CD4-positive, alpha-beta T cell (primary cell): Measurements from ENCODE around the gene TIMM17A. TPM values are rescaled to one million over a fixed set of nuclear protein-coding genes. Genes with fewer than 3 reads are reported as not detected.

Source experiments
- ATAC-seq: fragments of 200-7000 bp; cut with Tn5 transposase; one replicate; pipeline ENCODE4 v1.10.0; 2022; ENCODE audit warnings: mild to moderate bottlenecking; ENCODE audit not compliant: poor library complexity
- CTCF ChIA-PET: fragments of 350-600 bp; sonication (Branson Sonifier 250); formaldehyde crosslinking; loops from one replicate; lab custom pipeline; 2021; ENCODE audit warnings: antibody characterized with exemption, inconsistent platforms; lab: Charles Lee
- POLR2A ChIA-PET: fragments of 350-600 bp; sonication (Branson Sonifier 250); formaldehyde crosslinking; loops from one replicate; lab custom pipeline; 2021; ENCODE audit warnings: antibody characterized with exemption, inconsistent platforms; lab: Charles Lee
- DNase-seq, 14 experiments: peaks; one replicate each; pipeline ENCODE4 v3.0.0-alpha.2; 2013 to 2020; ENCODE audit warnings: mixed read lengths in 2 of 14
- H3K27ac ChIP-seq, 2 donors: one replicate each; pipeline versions ENCODE4 v1.5.1 to v1.7.0; 2013; ENCODE audit warnings: low read length in 2 of 2, low read depth in 1 of 2, mild to moderate bottlenecking in 1 of 2
- H3K27me3 ChIP-seq, 2 experiments: 1 replicate in 1 of 2; 2 replicates in 1 of 2; pipeline versions ENCODE4 v1.6.1 to v1.7.0; 2013; ENCODE audit warnings: low read length in 2 of 2, control low read depth in 1 of 2, mild to moderate bottlenecking in 1 of 2, moderate library complexity in 1 of 2; ENCODE audit not compliant: insufficient read depth in 2 of 2, control insufficient read depth in 1 of 2
- H3K36me3 ChIP-seq: one replicate; pipeline ENCODE4 v1.6.1; 2013; ENCODE audit warnings: low read length, control low read depth; ENCODE audit not compliant: insufficient read depth
- H3K4me1 ChIP-seq: one replicate; pipeline ENCODE4 v1.6.1; 2013; ENCODE audit warnings: low read length, control low read depth; ENCODE audit not compliant: insufficient read depth
- H3K4me3 ChIP-seq: one replicate; pipeline ENCODE4 v1.5.1; 2013; ENCODE audit warnings: mild to moderate bottlenecking, low read length, moderate library complexity
- H3K9me3 ChIP-seq, 2 experiments: 1 replicate in 1 of 2; 2 replicates in 1 of 2; pipeline versions ENCODE4 v1.6.1 to v1.7.0; 2013; ENCODE audit warnings: low read length in 2 of 2, mild to moderate bottlenecking in 2 of 2, control low read depth in 1 of 2, moderate library complexity in 1 of 2; ENCODE audit not compliant: control insufficient read depth in 1 of 2, insufficient read depth in 1 of 2
- H3K27ac Mint-ChIP-seq: one replicate; pipeline ENCODE4 v1.8.0; 2020; ENCODE audit warnings: mixed read lengths
- H3K27me3 Mint-ChIP-seq: one replicate; pipeline ENCODE4 v1.8.0; 2021; ENCODE audit warnings: mixed read lengths
- H3K36me3 Mint-ChIP-seq: one replicate; pipeline ENCODE4 v1.8.0; 2021; ENCODE audit warnings: low read depth, mixed read lengths
- H3K4me1 Mint-ChIP-seq: one replicate; pipeline ENCODE4 v1.8.0; 2021; ENCODE audit warnings: low read depth, mixed read lengths
- H3K4me3 Mint-ChIP-seq: one replicate; pipeline ENCODE4 v1.8.0; 2020; ENCODE audit warnings: mild to moderate bottlenecking, mixed read lengths
- H3K9me3 Mint-ChIP-seq: one replicate; pipeline ENCODE4 v1.8.0; 2020; ENCODE audit warnings: mixed read lengths
- intact Hi-C, 2 experiments: fragments of 100-400 bp; cut with DNase I in 1 of 2; cut with micrococcal nuclease in 1 of 2; formaldehyde crosslinking; loops; one replicate each; pipeline versions ENCODE4 v1.15.1 to v1.9.0; 2023 to 2025; cut with DNase I, micrococcal nuclease
- total RNA-seq, 174 experiments: library from RNA in 2 of 174; stranded (reverse) in 2 of 174; gene quantifications; one replicate each; pipeline ENCODE4 v1.2.3 and lab custom pipeline; 2021 to 2026
- TF ChIP-seq, protein P1 (sequence below): fragments of 200-600 bp; IDR thresholded peaks from one replicate; pipeline ENCODE4 v1.8.0; 2022; ENCODE audit warnings: antibody characterized with exemption, mild to moderate bottlenecking

TIMM17A gene
- total RNA-seq, 2 experiments from 2014 or later: 46.2 to 49.6 TPM

DNA sequence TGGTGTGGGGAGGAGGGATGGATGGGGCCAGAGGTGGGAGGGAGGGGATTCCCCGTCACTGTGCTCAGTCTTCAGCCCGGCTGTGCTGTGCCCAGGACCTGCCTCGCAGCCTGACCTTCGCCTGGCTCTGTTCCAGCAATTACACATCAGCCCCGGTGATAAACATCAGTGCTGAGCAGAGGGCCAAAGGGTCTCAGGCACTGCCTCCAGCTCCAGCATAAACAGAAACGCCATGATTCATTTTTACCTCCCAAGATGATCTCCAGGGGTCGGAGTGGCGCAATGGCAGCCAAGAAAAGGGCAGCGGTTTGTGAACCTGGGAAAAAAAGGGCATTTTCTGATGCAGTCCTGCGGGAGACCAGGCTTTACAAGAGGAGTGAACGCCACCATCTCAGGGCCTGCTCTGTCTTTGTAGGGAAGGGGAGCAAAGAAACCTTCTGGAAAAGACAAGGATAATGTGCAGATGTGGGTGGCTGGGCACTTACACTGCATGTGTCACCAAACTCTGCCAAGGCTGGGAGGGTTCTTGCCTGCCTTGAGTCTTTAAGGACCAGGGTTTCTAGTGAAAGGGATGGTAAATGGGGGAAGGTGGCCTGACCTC, 38.6 kb upstream of the TIMM17A start:
- H3K36me3 Mint-ChIP-seq: no peaks in the 10 kb centered on the region
- CTCF ChIA-PET: interaction anchor here (1.0 kb wide), 1 partner anchor 21 kb away, joined by 3 read pairs; no protein-coding TSS in a partner anchor

DNA sequence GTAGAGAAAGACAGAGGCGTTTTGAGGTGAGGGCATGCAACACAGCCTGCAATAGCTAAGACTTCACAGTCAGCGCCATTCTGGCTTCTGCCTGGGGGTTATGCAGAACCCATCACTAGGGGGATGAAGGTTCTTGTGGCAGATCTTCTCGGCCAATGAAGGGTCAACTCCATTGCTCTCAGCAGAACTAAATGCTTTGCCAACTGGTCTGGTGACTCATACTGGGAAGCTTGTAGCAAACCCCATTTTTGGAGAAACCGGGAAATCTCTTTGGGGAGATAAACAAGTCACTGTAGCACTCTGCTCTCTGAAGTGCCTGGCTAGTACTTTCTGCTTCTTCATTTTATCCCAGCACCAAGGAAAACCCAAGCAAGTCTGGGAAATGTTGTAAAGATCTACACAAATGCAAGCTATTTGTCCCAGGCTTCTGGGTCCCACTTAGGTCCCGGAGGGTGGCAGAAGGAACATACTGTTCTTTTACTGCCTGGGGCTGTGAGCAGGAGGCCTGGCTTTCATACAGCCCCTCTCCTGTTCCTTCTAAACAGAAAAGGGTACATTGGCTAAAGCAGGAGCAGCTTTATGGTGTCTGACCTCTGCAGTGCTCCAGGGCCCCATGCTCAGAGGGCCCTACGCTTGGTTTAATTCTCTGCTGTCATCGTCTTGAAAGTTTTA, 37.8 kb upstream of the TIMM17A start:
- H3K4me3 ChIP-seq: no peak overlapping the region
- ATAC-seq: no peak
- intact Hi-C loops: loop anchor here in 1 of 2 experiments (5.0 kb wide), 1 partner anchor 580 kb away; no protein-coding TSS in a partner anchor
- DNase-seq: no peak
- peaks cover 0 to 2% of the 10 kb centered on the region in 2 experiments for H3K27me3 ChIP-seq
- H3K27ac ChIP-seq: no peak overlapping the region
- H3K4me1 Mint-ChIP-seq: no peaks in the 10 kb centered on the region
- no peak overlapping the region for H3K27ac Mint-ChIP-seq
- no peaks in the 10 kb centered on the region for H3K9me3 ChIP-seq
- TF ChIP-seq, protein P1, sequence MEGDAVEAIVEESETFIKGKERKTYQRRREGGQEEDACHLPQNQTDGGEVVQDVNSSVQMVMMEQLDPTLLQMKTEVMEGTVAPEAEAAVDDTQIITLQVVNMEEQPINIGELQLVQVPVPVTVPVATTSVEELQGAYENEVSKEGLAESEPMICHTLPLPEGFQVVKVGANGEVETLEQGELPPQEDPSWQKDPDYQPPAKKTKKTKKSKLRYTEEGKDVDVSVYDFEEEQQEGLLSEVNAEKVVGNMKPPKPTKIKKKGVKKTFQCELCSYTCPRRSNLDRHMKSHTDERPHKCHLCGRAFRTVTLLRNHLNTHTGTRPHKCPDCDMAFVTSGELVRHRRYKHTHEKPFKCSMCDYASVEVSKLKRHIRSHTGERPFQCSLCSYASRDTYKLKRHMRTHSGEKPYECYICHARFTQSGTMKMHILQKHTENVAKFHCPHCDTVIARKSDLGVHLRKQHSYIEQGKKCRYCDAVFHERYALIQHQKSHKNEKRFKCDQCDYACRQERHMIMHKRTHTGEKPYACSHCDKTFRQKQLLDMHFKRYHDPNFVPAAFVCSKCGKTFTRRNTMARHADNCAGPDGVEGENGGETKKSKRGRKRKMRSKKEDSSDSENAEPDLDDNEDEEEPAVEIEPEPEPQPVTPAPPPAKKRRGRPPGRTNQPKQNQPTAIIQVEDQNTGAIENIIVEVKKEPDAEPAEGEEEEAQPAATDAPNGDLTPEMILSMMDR: no peak
- no peak overlapping the region for H3K4me3 Mint-ChIP-seq
- H3K36me3 Mint-ChIP-seq: no peaks in the 10 kb centered on the region
- peaks cover 27% of the 10 kb centered on the region for H3K27me3 Mint-ChIP-seq
- H3K36me3 ChIP-seq: no peaks in the 10 kb centered on the region
- CTCF ChIA-PET: interaction anchor here (1.0 kb wide), 1 partner anchor 22 kb away, joined by 3 read pairs; no protein-coding TSS in a partner anchor
- H3K9me3 Mint-ChIP-seq: no peaks in the 10 kb centered on the region
- POLR2A ChIA-PET: no interaction called here
- no peaks in the 10 kb centered on the region for H3K4me1 ChIP-seq

More for the DNA sequence above, 38.6 kb upstream of the TIMM17A start:
- Mint-ChIP-seq H3K4me3 (no peak overlapping the region), H3K27me3 (peaks cover 21% of the 10 kb centered on the region), H3K27ac (no peak overlapping the region), H3K9me3 (no peaks in the 10 kb centered on the region), H3K4me1 (no peaks in the 10 kb centered on the region)
- Histone ChIP-seq H3K36me3 (no peaks in the 10 kb centered on the region), H3K27ac (no peak overlapping the region), H3K4me3 (no peak overlapping the region), H3K4me1 (no peaks in the 10 kb centered on the region), H3K9me3 (no peaks in the 10 kb centered on the region), H3K27me3 (peaks cover 0 to 2% of the 10 kb centered on the region in 2 experiments)
- POLR2A ChIA-PET: no interaction called here
- DNase-seq (no peak), ATAC-seq (no peak)
- intact Hi-C loops: loop anchor here in 1 of 2 experiments (5.0 kb wide), 1 partner anchor 581 kb away; no protein-coding TSS in a partner anchor
- TF ChIP-seq, protein P1: no peak

DNA sequence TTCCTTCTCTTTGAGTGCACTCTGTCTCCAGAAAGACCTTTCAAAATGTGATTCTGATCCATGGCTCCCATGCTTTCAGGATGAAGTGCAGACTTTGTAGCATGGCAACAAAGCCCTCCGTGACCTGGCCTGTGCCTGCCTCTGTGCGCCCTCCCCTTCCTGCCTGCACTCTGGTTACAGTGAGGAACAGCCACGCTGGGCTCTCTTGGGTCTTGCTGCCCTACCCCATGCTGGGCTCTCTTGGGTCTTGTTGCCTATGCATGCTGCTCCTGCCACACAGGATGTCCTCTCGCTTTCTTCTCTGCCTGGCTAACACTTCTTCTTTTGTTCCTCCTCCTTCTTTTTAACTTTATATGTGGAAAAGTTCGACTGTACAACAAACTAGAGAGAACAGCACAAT, 37.0 kb upstream of the TIMM17A start:
- Mint-ChIP-seq H3K4me1 (no peaks in the 10 kb centered on the region), H3K36me3 (no peaks in the 10 kb centered on the region), H3K4me3 (no peak overlapping the region), H3K27ac (no peak overlapping the region), H3K27me3 (peaks cover 27% of the 10 kb centered on the region), H3K9me3 (no peaks in the 10 kb centered on the region)
- ATAC-seq: no peak
- Histone ChIP-seq H3K27me3 (peaks cover 0 to 2% of the 10 kb centered on the region in 2 experiments), H3K27ac (no peak overlapping the region), H3K4me1 (no peaks in the 10 kb centered on the region), H3K36me3 (no peaks in the 10 kb centered on the region), H3K4me3 (no peak overlapping the region), H3K9me3 (no peaks in the 10 kb centered on the region)
- TF ChIP-seq, protein P1: no peak
- intact Hi-C loops: loop anchor here in 1 of 2 experiments (5.0 kb wide), 1 partner anchor 579 kb away; no protein-coding TSS in a partner anchor
- ChIA-PET POLR2A (no interaction called here), CTCF (no interaction called here)
- DNase-seq: no peak
